ENCODE results near the gene MINDY4. TPM values are rescaled to one million over a fixed set of nuclear protein-coding genes. Genes with fewer than 3 reads are reported as not detected.

MINDY4 gene
- total and polyA plus RNA-seq, 2 donors (not counting 1 experiment from before 2014, with no cell fraction given), result 6.1 to 6.3 TPM

DNA sequence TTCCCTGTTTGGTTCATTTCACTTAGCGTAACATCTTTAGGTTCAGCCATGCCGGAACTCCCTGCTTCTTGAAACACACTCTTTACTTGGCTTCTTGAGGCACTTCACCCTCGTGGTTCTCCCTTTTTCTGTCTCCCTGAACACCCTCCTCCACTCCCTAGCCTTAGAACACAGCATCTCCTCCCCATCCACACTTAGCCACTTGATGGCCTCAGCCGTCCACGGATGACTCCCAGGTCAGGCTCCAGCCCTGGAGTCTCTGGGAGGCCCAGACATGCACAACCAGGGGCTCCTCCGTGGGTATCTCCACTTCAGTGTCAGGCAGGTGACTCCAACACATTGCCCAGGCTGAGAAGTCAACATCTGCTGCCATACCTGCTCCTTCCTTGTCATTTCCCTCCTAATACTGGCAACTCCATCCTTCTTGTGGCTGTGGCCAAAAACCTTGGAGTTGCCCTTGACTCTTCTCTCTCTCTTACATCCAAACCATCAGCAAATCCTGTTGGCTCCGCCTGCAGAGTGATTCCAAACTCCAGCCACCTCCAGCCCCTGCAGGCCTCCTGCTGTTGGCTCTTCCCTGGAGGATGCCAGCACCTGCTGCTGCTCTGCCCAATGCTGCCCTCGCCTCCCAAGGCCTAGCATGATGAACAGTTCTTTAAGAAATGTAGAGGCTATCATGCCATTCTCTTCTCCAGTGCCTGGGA is 27.7 kb upstream of the MINDY4 start:
- no peaks in the 10 kb centered on the region for H3K36me3 ChIP-seq (ENCODE audit: control insufficient read depth, insufficient read depth, low read length)
- no peaks in the 10 kb centered on the region for H3K9me3 ChIP-seq (ENCODE audit: control insufficient read depth, insufficient read depth, low read depth, low read length)
- no peak overlapping the region for H3K4me2 ChIP-seq (ENCODE audit: extremely low read depth, insufficient read depth, low read length)
- no peaks in the 10 kb centered on the region for H3K79me2 ChIP-seq (ENCODE audit: control insufficient read depth, insufficient read depth, low read length)
- no peak overlapping the region for H3K4me3 ChIP-seq (replicated peaks in 1 of 4; ENCODE audit: control extremely low read depth in 1 of 4, insufficient read depth in 1 of 4, low read depth in 3 of 4, low read length in 4 of 4)
- no peak overlapping the region for H3K27ac ChIP-seq (ENCODE audit: insufficient read depth, low read length)
- peaks cover 10% of the 10 kb centered on the region for H3K27me3 ChIP-seq (ENCODE audit: control insufficient read depth, insufficient read depth, low read length)
- DNase-seq (ENCODE audit: low read depth in 2 of 2), result peak in 1 of 2 donors; percentile 59
- no peaks in the 10 kb centered on the region for H4K20me1 ChIP-seq (ENCODE audit: control insufficient read depth, extremely low read depth, insufficient read depth, low read length)
- no peak overlapping the region for H2AFZ ChIP-seq (ENCODE audit: low read length)
- H3K9ac ChIP-seq (ENCODE audit: insufficient read depth, low read length), result no peak overlapping the region
- TF ChIP-seq, protein P1, sequence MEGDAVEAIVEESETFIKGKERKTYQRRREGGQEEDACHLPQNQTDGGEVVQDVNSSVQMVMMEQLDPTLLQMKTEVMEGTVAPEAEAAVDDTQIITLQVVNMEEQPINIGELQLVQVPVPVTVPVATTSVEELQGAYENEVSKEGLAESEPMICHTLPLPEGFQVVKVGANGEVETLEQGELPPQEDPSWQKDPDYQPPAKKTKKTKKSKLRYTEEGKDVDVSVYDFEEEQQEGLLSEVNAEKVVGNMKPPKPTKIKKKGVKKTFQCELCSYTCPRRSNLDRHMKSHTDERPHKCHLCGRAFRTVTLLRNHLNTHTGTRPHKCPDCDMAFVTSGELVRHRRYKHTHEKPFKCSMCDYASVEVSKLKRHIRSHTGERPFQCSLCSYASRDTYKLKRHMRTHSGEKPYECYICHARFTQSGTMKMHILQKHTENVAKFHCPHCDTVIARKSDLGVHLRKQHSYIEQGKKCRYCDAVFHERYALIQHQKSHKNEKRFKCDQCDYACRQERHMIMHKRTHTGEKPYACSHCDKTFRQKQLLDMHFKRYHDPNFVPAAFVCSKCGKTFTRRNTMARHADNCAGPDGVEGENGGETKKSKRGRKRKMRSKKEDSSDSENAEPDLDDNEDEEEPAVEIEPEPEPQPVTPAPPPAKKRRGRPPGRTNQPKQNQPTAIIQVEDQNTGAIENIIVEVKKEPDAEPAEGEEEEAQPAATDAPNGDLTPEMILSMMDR (conservative IDR thresholded peaks at IDR 0.05 in 1 of 2, IDR thresholded peaks at IDR 0.05 in 1 of 2; ENCODE audit: low read depth in 1 of 2, low read length in 2 of 2), result peak; percentile 25 to 44
- no peak for TF ChIP-seq EZH2 (IDR thresholded peaks at IDR 0.05; ENCODE audit: low read length, missing control alignments)
- H3K4me1 ChIP-seq (ENCODE audit: control insufficient read depth, extremely low read depth, insufficient read depth, low read length), result no peaks in the 10 kb centered on the region

DNA sequence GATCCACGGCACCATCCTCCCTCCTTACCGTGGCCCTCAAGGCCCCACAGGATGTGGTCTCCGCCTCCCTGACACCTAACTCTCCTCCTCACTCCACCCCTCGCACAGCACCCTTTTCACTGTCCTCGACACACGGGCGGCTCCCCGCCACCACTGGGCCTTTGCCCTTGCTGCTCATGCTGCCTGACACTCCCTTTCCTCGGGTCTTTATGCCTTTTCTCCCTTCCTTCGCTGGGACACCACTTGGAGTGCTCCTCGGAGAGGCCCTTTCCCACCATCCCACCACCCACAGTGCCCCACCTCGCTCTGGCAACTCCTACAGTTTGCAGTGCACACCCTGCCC is 27.2 kb upstream of the MINDY4 start:
- peaks cover 6% of the 10 kb centered on the region for H3K27me3 ChIP-seq (ENCODE audit: control insufficient read depth, insufficient read depth, low read length)
- H3K27ac ChIP-seq (ENCODE audit: insufficient read depth, low read length), result no peak overlapping the region
- no peak overlapping the region for H2AFZ ChIP-seq (ENCODE audit: low read length)
- no peak overlapping the region for H3K9ac ChIP-seq (ENCODE audit: insufficient read depth, low read length)
- no peak overlapping the region for H3K4me3 ChIP-seq (replicated peaks in 1 of 4; ENCODE audit: control extremely low read depth in 1 of 4, insufficient read depth in 1 of 4, low read depth in 3 of 4, low read length in 4 of 4)
- no peak overlapping the region for H3K4me2 ChIP-seq (ENCODE audit: extremely low read depth, insufficient read depth, low read length)
- H3K36me3 ChIP-seq (ENCODE audit: control insufficient read depth, insufficient read depth, low read length), result no peaks in the 10 kb centered on the region
- no peaks in the 10 kb centered on the region for H4K20me1 ChIP-seq (ENCODE audit: control insufficient read depth, extremely low read depth, insufficient read depth, low read length)
- DNase-seq (ENCODE audit: low read depth in 2 of 2), result no peak
- H3K4me1 ChIP-seq (ENCODE audit: control insufficient read depth, extremely low read depth, insufficient read depth, low read length), result no peaks in the 10 kb centered on the region
- TF ChIP-seq EZH2 (IDR thresholded peaks at IDR 0.05; ENCODE audit: low read length, missing control alignments), result no peak
- TF ChIP-seq, protein P1 (conservative IDR thresholded peaks at IDR 0.05 in 1 of 2, IDR thresholded peaks at IDR 0.05 in 1 of 2; ENCODE audit: low read depth in 1 of 2, low read length in 2 of 2), result no peak
- no peaks in the 10 kb centered on the region for H3K79me2 ChIP-seq (ENCODE audit: control insufficient read depth, insufficient read depth, low read length)
- no peaks in the 10 kb centered on the region for H3K9me3 ChIP-seq (ENCODE audit: control insufficient read depth, insufficient read depth, low read depth, low read length)

DNA sequence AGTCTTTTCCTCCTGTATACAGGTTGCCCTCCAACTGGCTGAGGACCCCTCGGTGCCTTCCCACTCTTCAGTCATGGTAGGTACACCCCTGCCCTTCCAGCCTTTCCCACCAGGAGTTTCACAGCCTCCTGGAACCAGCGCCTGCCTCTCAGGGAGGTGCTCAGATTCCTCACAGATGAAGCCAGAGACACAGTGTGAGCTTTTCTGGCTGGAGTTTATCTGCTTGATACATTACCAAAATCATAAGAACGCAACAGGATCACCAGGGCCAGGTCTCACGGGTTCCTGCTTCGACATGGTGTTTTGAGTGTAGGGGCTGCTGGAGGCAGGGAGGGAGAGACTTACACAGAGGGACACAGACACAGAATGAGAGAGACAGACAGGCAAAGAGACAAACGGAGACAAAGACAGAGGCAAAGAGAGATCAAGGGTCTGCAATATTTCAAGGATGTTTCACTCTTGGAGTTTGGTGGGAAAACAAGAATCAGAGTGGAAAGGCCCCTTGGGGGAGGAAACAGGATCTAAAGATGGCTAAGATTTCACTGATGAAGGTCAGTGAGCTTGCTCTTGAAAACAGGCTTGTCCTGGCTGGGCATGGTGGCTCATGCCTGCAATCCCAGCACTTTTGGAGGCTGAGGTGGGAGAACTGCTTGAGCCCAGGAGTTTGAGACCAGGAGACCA is 25.8 kb upstream of the MINDY4 start:
- Histone ChIP-seq H3K4me2 (ENCODE audit: extremely low read depth, insufficient read depth, low read length) (no peak overlapping the region), H3K79me2 (ENCODE audit: control insufficient read depth, insufficient read depth, low read length) (no peaks in the 10 kb centered on the region), H3K4me3 (replicated peaks in 1 of 4; ENCODE audit: control extremely low read depth in 1 of 4, insufficient read depth in 1 of 4, low read depth in 3 of 4, low read length in 4 of 4) (no peak overlapping the region), H3K27ac (ENCODE audit: insufficient read depth, low read length) (no peak overlapping the region), H2AFZ (ENCODE audit: low read length) (peak overlapping the region; percentile 43), H3K4me1 (ENCODE audit: control insufficient read depth, extremely low read depth, insufficient read depth, low read length) (no peaks in the 10 kb centered on the region), H3K27me3 (ENCODE audit: control insufficient read depth, insufficient read depth, low read length) (no peaks in the 10 kb centered on the region), H3K36me3 (ENCODE audit: control insufficient read depth, insufficient read depth, low read length) (no peaks in the 10 kb centered on the region), H3K9ac (ENCODE audit: insufficient read depth, low read length) (no peak overlapping the region), H4K20me1 (ENCODE audit: control insufficient read depth, extremely low read depth, insufficient read depth, low read length) (no peaks in the 10 kb centered on the region), H3K9me3 (ENCODE audit: control insufficient read depth, insufficient read depth, low read depth, low read length) (no peaks in the 10 kb centered on the region)
- TF ChIP-seq, protein P1 (conservative IDR thresholded peaks at IDR 0.05 in 1 of 2, IDR thresholded peaks at IDR 0.05 in 1 of 2; ENCODE audit: low read depth in 1 of 2, low read length in 2 of 2), result no peak
- no peak for TF ChIP-seq EZH2 (IDR thresholded peaks at IDR 0.05; ENCODE audit: low read length, missing control alignments)
- no peak for DNase-seq (ENCODE audit: low read depth in 2 of 2)
